ENCODE measurements around the gene SIRT5.

SIRT5 gene

GRCh38 chr6:13635948-13636658 is 61.7 kb downstream of the SIRT5 start:
- intact Hi-C loops (cut with DNase I; ENCODE audit: low total_unique reads), result no loop called here
- Histone ChIP-seq H3K27me3 (no peaks in the 10 kb centered on the region), H3K9me3 (no peaks in the 10 kb centered on the region), H3K4me1 (peaks cover 0 to 16% (median 1%) of the 10 kb centered on the region in 4 donors), H3K36me3 (peaks cover 35 to 39% (median 35%) of the 10 kb centered on the region in 3 donors), H3K4me3 (no peak overlapping the region), H3K27ac (no peak overlapping the region)
- no peak for DNase-seq
- TF ChIP-seq, protein P1, sequence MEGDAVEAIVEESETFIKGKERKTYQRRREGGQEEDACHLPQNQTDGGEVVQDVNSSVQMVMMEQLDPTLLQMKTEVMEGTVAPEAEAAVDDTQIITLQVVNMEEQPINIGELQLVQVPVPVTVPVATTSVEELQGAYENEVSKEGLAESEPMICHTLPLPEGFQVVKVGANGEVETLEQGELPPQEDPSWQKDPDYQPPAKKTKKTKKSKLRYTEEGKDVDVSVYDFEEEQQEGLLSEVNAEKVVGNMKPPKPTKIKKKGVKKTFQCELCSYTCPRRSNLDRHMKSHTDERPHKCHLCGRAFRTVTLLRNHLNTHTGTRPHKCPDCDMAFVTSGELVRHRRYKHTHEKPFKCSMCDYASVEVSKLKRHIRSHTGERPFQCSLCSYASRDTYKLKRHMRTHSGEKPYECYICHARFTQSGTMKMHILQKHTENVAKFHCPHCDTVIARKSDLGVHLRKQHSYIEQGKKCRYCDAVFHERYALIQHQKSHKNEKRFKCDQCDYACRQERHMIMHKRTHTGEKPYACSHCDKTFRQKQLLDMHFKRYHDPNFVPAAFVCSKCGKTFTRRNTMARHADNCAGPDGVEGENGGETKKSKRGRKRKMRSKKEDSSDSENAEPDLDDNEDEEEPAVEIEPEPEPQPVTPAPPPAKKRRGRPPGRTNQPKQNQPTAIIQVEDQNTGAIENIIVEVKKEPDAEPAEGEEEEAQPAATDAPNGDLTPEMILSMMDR (IDR thresholded peaks at IDR 0.05), result no peak

DNA sequence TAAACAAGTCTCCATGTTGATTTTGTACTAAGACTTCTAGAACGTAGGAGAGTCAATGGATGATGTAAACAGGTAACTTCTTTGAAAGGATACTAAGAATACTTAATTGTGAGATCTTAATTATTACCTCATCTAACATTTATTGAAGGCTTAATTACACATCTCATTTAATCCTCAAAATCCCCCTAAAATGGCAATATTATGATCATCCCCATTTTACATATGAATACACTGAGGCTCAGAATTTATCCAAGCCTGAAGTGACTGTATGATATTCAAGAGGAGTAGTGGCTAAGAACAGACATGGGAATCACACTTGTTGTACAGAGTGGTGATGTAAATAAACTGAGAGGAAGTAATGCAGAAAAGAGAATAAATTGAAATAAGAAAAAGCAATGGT is 63.6 kb downstream of the SIRT5 start:
- intact Hi-C loops (cut with DNase I; ENCODE audit: low total_unique reads), result no loop called here

GRCh38 chr6:13638626-13639025 is 64.2 kb downstream of the SIRT5 start:
- Histone ChIP-seq H3K27ac (no peak overlapping the region), H3K4me1 (peaks cover 0 to 18% (median 4%) of the 10 kb centered on the region in 4 donors), H3K27me3 (no peaks in the 10 kb centered on the region), H3K36me3 (peaks cover 30 to 34% (median 33%) of the 10 kb centered on the region in 3 donors), H3K4me3 (no peak overlapping the region), H3K9me3 (no peaks in the 10 kb centered on the region)
- intact Hi-C loops (cut with DNase I; ENCODE audit: low total_unique reads), result no loop called here
- no peak for DNase-seq
- TF ChIP-seq, protein P1 (IDR thresholded peaks at IDR 0.05), result no peak

More for the DNA sequence above, 63.6 kb downstream of the SIRT5 start:
- Histone ChIP-seq H3K4me3 (no peak overlapping the region), H3K9me3 (no peaks in the 10 kb centered on the region), H3K36me3 (peaks cover 28 to 33% (median 30%) of the 10 kb centered on the region in 3 donors), H3K27ac (no peak overlapping the region), H3K4me1 (peaks cover 0 to 18% (median 4%) of the 10 kb centered on the region in 4 donors), H3K27me3 (no peaks in the 10 kb centered on the region)
- DNase-seq, result no peak
- TF ChIP-seq, protein P1 (IDR thresholded peaks at IDR 0.05), result no peak

DNA sequence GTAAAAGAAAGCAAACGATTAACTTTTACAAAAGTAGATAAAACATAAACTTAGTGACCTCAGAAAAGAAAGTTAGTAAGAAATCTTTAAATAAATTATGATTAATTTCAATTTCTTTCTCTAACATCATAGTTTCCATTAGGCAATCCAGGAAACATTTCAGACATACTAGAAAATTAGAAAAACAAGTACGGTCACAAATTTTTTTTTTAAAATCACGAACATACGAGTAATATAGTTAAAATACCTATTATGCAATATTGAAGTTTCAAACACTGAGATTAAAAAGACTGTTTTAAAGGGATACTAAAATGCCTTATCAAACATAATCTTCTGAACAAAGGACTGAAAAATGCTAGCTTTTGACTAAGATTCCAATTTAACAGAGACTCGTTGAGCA is 66.9 kb downstream of the SIRT5 start:
- intact Hi-C loops (cut with DNase I; ENCODE audit: low total_unique reads), result no loop called here
- H3K36me3 ChIP-seq, result peaks cover 31 to 34% (median 34%) of the 10 kb centered on the region in 3 donors
- no peak for DNase-seq
- H3K4me1 ChIP-seq, result peaks cover 0 to 18% (median 4%) of the 10 kb centered on the region in 4 donors
- H3K27ac ChIP-seq, result peak overlapping the region; percentile 29 to 30
- H3K9me3 ChIP-seq, result no peaks in the 10 kb centered on the region
- TF ChIP-seq, protein P1 (IDR thresholded peaks at IDR 0.05), result no peak
- no peaks in the 10 kb centered on the region for H3K27me3 ChIP-seq
- no peak overlapping the region for H3K4me3 ChIP-seq

DNA sequence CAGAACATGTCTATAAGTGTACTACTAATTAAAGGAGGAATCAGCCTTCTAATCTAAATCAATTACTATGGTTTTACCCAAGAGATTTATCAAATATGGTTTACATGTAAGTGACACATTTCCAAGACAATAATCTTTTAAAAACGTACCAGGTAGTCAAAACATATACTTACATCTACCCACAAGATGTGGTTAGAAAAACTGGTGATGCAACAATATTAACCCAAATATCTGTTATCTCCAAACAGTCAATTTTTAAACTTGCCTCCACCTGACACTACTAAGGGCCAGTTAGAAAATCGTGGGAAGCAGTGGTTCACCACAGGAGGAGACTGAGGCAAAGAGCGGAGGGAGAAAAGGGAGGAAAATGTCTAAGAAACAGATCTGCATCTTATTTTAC is 68.7 kb downstream of the SIRT5 start:
- H3K36me3 ChIP-seq, result peaks cover 16 to 26% (median 19%) of the 10 kb centered on the region in 3 donors

More for the DNA sequence above, 68.7 kb downstream of the SIRT5 start:
- no peak overlapping the region for H3K27ac ChIP-seq
- intact Hi-C loops (cut with DNase I; ENCODE audit: low total_unique reads), result no loop called here
- H3K4me1 ChIP-seq, result peaks cover 0 to 18% (median 2%) of the 10 kb centered on the region in 4 donors
- H3K27me3 ChIP-seq, result no peaks in the 10 kb centered on the region
- no peak overlapping the region for H3K4me3 ChIP-seq
- TF ChIP-seq, protein P1 (IDR thresholded peaks at IDR 0.05), result no peak
- DNase-seq, result no peak
- H3K9me3 ChIP-seq, result no peaks in the 10 kb centered on the region

Measured in tibial artery (tissue), 4 donors.